GM19193 (cell line): ENCODE results near the gene DEFB131B.

ENCODE experiments used
- POLR2A ChIP-seq: IDR thresholded peaks from 4 replicates; pipeline ENCODE4 v1.6.1; 2011; ENCODE audit not compliant: insufficient read depth, insufficient read length; ENCODE audit errors: extremely low read depth

The DEFB131B gene

DNA sequence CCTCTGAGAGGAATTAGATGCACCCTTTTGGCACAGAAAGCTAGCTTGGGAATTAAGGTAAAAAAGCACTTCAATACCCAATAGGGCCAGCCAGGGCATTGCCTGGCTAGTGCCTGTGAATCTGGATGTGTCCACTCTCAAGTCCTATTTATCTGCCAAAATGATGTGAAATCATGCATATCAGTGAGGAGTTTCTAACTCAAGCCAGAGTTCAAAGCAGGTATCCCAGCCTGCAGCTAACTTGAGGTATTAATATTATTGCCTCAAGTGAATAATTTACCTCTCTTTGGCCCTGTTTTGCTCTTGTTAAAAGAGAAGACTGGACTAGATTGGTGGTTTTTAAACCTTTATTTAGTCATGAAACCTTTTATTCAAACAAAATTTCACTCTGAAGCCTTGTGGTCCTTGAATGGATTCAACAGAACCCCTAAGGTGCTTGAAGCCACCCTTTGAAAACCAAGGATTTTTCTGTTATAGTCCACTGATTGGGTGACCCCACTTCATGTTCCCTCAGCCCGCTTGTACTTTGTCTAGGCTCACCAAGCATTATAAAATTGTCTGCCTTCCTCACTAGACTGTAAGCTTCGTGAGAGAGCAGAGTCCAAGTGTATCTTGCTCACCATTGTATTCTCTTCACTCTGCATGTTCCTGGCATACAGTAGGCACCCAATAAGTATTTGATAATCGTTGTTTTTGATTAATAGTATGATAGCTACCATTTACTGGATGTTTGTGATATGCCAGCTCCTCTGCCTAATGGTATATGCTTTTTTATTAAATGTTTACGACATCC lies 55.1 kb downstream of the DEFB131B start:
- TF ChIP-seq POLR2A = no peak
